GM19468 (cell line): ENCODE data around the gene C17orf50.

ENCODE experiments used
- ATAC-seq: cut with Tn5 transposase; IDR thresholded peaks from one replicate; pipeline ENCODE4 v1.9.1; 2021; ENCODE audit warnings: mild to moderate bottlenecking, moderate library complexity, moderate number of reproducible peaks; ENCODE audit not compliant: unreplicated experiment; ENCODE audit errors: extremely low read depth

The C17orf50 gene

DNA sequence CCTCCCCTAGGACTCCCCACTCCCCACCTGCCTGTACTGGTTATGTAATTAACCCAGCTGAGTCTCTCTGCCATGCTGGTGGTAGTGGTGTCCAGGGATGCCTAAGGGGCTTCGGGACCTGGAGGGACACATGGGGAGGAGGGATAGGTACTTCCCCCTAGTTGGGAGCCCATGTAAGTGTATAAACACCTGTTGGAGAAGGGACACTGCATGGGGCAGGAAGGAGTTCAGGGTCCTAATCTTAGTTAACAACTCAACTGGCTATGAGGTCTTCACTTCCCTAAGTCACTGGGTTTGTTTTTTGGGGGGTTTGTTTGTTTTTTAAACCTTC, 27.9 kb upstream of the C17orf50 start:
- ATAC-seq = no peak

- no peak for ATAC-seq
These were observed 27.3 kb upstream of the C17orf50 start for GRCh38 chr17:35733366-35733765.

DNA sequence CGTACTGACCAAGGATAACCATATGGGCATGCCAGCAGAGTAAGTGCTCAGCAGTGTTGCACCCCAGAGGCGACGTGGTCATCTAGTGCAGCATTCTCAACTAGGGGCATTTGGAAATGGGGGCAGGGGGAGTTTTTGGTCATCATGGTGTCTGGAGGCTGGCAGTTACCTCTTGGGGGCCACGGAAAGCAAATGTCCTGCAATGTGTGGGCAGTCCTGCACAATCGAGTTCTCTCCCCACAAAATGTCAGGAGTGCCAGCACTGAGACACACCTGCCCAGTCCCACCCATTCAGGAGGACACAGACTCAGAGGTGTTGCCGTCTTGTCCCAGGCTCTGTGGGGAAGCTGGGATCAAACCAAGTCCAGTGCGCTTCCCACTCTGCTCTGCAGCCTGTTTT, 26.3 kb upstream of the C17orf50 start:
- ATAC-seq = no peak

DNA sequence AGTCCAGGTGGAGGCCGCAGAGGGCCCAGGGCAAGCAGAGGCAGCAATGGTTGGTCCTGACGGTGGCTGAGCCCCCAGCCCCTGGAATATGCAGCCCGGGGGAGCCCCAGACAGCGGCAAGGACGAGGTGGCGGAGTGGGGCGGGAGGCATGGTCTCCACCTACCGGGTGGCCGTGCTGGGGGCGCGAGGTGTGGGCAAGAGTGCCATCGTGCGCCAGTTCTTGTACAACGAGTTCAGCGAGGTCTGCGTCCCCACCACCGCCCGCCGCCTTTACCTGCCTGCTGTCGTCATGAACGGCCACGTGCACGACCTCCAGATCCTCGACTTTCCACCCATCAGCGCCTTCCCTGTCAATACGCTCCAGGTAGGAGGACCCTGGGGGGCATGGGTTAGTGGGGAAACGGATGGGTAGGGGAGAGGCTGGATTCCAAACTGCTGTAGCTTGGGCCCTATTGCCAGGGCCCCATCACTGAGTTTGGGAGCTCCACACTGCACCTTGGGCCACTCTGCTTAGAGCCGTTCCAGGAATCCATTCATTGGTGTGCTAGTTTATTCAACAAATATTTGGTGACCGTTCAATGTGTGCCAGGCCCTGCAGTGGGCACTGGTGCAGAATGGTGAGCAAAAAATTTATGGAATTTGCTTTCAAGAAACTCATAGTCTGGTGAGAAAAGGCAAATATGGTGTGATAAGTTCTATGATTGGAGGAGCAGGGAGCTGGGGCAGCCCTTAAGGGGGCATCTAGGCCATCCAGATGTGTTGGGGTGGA, 25.5 kb upstream of the C17orf50 start:
- no peak for ATAC-seq

GRCh38 chr17:35736236-35736635, 24.5 kb upstream of the C17orf50 start:
- no peak for ATAC-seq

DNA sequence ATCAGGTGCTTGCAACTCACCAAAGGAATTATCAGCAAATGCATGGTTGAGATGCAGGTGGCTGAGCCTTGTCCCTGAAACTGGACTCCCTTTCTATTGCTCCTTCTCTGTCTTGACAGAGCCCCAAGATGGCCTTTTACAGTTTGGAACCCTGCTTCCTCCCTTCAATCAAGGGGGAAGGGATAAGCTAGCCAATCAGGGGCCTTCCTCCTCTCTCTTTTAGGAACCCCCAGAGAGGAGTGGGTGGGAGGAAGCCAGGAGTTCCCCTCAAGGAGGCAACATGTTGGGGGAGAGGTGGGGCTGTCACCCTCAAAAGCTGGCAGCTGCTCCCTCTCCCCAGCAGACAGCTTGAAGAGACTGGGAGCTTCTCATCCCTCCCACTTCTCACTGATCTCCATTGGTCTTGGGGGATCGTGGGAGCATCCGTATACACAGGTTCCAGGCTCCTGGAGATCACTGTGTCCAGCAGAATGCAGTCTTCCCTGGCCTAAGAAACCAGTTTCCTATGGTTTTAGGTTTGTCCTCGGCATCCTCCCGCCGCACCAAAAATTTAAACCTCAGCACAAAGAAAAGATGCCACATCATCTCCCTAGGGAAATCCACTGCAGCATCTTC, 22.1 kb upstream of the C17orf50 start:
- ATAC-seq = no peak

DNA sequence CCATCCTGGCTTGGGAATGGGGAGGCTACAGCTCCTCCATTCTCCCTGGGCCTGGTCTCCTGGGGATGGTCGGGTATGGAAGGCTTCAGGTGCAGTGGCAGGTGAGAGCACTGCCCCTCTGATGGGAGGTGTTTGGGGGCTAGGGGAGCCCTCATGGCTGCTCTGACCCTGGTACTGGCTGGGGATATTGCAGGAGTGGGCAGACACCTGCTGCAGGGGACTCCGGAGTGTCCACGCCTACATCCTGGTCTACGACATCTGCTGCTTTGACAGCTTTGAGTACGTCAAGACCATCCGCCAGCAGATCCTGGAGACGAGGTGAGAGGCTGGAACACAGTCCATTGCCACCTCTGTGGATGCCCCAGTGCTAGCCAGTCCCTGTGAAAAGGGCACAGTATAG, 20.5 kb upstream of the C17orf50 start:
- no peak for ATAC-seq

DNA sequence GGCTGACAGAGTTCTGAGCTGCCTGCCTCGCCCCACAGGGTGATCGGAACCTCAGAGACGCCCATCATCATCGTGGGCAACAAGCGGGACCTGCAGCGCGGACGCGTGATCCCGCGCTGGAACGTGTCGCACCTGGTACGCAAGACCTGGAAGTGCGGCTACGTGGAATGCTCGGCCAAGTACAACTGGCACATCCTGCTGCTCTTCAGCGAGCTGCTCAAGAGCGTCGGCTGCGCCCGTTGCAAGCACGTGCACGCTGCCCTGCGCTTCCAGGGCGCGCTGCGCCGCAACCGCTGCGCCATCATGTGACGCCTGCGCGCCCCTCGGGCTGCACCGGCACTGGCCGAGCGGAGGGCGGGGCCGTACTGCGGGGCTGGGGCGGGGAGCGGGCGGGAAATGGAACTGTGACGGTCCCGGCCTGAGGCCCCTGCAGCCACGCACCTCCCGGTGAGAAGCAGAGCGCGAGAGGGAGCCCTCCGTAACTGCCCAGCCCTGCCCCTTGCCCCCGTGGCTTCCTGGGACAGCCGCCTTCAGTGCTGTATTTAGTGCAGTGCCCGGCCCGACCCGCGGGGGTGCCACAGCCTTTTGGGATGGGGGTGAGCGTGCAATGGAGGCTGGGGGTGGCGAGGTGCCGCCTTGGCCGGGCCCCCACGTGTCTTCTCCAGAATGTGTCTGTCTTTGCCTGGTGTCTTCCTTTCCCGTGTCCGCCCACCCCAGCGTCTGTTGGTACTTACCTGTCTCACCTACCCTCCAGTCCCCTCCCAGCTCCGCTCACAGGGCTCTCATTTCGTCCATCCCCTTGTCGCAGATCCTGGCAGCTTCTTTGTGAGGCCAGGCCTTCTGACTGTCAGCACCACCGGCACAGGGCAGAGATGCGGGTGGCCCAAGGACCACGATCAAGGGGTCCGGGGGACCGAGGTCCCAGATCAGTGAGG, 19.4 kb upstream of the C17orf50 start:
- ATAC-seq = no peak

- no peak for ATAC-seq
These were observed 18.2 kb upstream of the C17orf50 start for GRCh38 chr17:35742496-35742895.

DNA sequence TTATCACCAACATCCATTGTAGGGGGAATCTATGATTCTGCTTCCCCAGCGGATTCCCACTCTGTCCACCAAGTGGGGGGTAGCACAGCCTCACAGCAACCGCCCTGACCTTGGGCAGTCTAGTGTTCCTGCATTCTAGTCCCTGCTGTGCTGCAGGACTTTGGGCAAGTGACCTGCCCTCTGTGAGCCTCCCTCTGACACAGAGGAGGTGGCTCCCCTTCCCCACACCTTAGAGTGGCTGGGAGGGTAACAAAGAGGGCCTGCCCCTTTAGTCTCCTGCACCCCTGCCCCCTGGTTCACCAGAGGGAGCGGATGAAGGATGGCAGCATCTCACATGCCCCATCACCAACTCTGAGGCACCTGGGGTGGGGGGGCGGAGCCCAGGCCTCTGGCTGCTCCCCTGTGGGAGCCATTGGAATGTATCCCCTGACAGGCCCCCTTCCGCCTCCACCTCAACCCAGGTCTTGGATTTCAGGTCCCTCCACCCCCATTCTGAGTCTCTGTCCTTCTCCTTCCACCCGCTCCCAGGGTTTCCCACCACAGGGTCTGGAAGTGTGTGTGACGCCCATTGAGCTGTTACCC, 17.7 kb upstream of the C17orf50 start:
- ATAC-seq = no peak

GRCh38 chr17:35743626-35744328, 16.9 kb upstream of the C17orf50 start:
- no peak for ATAC-seq

DNA sequence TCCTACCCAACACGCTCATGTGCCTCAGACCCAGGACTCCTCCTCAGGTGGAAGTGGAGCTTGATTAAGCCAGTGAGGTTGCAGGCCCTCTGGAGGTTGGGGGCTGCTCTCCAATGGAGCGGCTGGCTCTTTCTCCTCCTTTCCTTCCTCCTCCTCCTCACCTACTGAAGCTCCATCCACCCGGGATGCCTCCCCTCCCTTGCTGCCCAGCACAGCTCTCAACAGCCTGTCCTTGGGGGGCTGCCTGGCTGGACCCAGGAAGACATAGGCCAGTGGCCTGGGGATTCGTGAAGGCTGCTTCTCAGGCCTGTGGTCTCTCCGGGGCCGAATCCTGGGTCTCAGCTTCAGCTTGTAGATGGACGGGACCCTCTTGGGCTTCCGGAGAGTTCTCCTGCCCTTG, 15.9 kb upstream of the C17orf50 start:
- no peak for ATAC-seq

GRCh38 chr17:35745246-35745645, 15.4 kb upstream of the C17orf50 start:
- ATAC-seq = no peak

DNA sequence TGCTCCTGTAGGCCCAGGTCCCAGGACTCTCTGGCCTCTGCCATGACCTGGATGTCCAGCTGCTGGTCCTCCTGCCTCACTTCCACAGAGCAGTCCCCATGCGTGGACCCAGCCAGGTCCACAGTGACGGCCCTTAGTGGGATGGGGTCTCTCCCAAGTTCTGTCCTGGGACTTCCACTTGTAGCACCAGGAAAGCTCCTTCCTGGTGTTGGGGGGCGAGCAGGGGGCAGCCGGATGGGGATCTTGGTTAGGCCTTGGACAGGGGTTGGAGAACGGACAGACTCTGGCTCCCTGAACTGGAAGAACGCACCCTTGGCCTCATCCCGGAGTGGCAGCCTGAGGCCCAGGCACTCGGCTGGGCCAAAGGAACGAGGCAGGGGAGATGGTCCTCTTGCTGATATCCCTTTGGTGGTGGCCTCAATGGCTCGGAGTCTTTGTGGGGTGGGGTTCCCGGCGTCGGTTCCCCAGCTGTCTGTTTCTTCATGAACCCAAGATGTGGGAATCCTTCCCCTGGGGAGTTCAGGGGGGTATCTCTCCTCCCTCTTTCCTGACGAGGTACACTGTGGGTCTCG, 14.9 kb upstream of the C17orf50 start:
- no peak for ATAC-seq

DNA sequence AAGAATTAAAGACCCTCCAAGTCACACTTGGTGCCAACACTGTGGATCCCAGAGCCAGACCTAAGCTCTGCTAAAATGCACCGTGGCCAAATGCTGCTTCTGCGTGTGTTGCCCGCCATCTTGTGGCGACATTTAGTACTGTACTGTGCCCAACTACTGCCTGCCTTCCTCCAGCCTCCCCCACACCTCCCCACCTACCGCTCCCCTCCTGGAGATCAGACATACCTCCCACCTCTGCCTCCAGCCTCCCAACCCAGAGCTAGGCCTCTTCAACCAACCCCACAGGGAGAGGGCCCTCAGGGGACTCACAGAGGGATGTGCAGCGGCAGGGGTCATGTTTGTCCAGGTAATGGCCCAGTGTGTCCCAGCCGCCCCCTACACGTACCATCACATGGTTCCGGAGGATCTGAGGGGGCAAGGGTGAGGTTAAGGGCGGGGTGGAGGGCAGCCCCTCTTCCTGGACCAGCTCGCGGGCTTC, 13.1 kb upstream of the C17orf50 start:
- ATAC-seq = no peak

DNA sequence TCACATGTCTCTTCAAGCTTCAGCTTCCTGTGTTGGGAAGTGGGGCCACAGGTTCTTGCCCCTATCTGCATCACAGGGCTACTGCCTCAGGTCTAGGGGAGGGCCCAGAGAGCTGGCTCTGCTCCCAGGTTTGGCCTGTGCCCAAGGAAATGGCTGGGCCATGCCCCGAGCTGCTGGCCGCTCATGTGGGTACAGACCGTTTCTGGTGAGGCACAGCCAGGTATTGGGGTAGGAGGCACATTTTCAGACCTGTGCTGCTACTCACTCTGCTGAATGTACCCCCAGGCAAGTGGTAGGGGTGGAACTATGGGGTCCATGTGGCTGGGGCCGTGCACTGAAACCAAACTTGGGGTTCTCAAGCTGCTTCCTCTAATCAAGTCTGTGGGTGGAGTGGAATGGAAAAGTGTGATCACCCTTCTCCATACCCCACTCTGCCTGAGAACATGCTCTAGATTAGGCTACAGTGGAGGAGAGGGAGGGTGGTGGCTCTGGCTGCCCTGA, 12.3 kb upstream of the C17orf50 start:
- ATAC-seq = no peak

- no peak for ATAC-seq
These were observed 11.7 kb upstream of the C17orf50 start for GRCh38 chr17:35748979-35749378.

- ATAC-seq = no peak
These were observed 10.9 kb upstream of the C17orf50 start for GRCh38 chr17:35749560-35750412.
